SU-DHL-6 (cell line): ENCODE measurements around the gene CDK19.

Experiments used
- H2AFZ ChIP-seq: fragments of 200-600 bp; sonication (generic); 2 replicates; pipeline ENCODE4 v1.6.1; 2014; ENCODE audit warnings: low read depth, mild to moderate bottlenecking, moderate library complexity, mixed read lengths, antibody characterized with exemption, low read length; ENCODE audit not compliant: severe bottlenecking
- H3F3A ChIP-seq: fragments of 200-600 bp; shearing (Covaris generic); 2 replicates; pipeline ENCODE4 v1.6.0; 2016; ENCODE audit warnings: antibody characterized with exemption, mild to moderate bottlenecking; ENCODE audit not compliant: insufficient read depth
- H3K27ac ChIP-seq: fragments of 200-600 bp; sonication (generic); 2 replicates; pipeline ENCODE4 v1.5.1; 2016; ENCODE audit warnings: low read depth, mild to moderate bottlenecking, low read length, moderate library complexity, mixed read lengths
- H3K27me3 ChIP-seq: fragments of 200-600 bp; sonication (generic), shearing (Covaris generic); 2 replicates; pipeline ENCODE4 v1.6.0; 2014; ENCODE audit warnings: mild to moderate bottlenecking, low read length
- H3K36me3 ChIP-seq: fragments of 200-600 bp; sonication (generic); 2 replicates; pipeline ENCODE4 v1.6.1; 2014; ENCODE audit warnings: mild to moderate bottlenecking, low read length, mixed read lengths
- H3K4me2 ChIP-seq: fragments of 300-600, 200-600 bp; shearing (Covaris generic), sonication (generic); 2 replicates; pipeline ENCODE4 v1.6.0; 2014; ENCODE audit warnings: low read length, low read depth, mild to moderate bottlenecking; ENCODE audit not compliant: poor library complexity, severe bottlenecking
- H3K4me3 ChIP-seq: fragments of 200-600 bp; sonication (generic); 2 replicates; pipeline ENCODE4 v1.5.1; 2014; ENCODE audit warnings: antibody characterized with exemption, low read length, mild to moderate bottlenecking, mixed read lengths; ENCODE audit not compliant: insufficient read depth, poor library complexity, severe bottlenecking
- H3K79me2 ChIP-seq: fragments of 200-600 bp; sonication (generic); 2 replicates; pipeline ENCODE4 v1.6.1; 2014; ENCODE audit warnings: mild to moderate bottlenecking, low read length, moderate library complexity; ENCODE audit not compliant: insufficient read depth
- H3K9ac ChIP-seq: fragments of 200-600 bp; sonication (generic); 2 replicates; pipeline ENCODE4 v1.7.0; 2014; ENCODE audit warnings: mild to moderate bottlenecking, low read length
- H3K9me2 ChIP-seq: fragments of 200-600 bp; sonication (generic); replicated peaks from 2 replicates; pipeline ENCODE4 v1.6.1; 2014; ENCODE audit warnings: low read length; ENCODE audit not compliant: insufficient read depth
- H3K9me3 ChIP-seq: fragments of 200-600 bp; sonication (generic); 2 replicates; pipeline ENCODE4 v1.6.1; 2014; ENCODE audit warnings: low read length, mixed read lengths; ENCODE audit not compliant: insufficient read depth
- H4K20me1 ChIP-seq: fragments of 200-600 bp; sonication (generic); 2 replicates; pipeline ENCODE4 v1.6.1; 2014; ENCODE audit warnings: low read depth, mild to moderate bottlenecking, antibody characterized with exemption, low read length, moderate library complexity, mixed read lengths
- EZH2phosphoT487 ChIP-seq: fragments of 200-600 bp; sonication (generic), shearing (Covaris generic); conservative IDR thresholded peaks from 2 replicates; pipeline ENCODE4 v1.6.1; 2018; ENCODE audit warnings: mild to moderate bottlenecking, antibody characterized with exemption, low read length, moderate library complexity, mixed read lengths
- TF ChIP-seq, protein P1 (sequence below): fragments of 200-600 bp; sonication (generic); IDR thresholded peaks from one replicate; pipeline ENCODE4 v1.5.1; 2017; ENCODE audit warnings: antibody characterized with exemption, mild to moderate bottlenecking, low read length, moderate library complexity; ENCODE audit not compliant: insufficient read depth, poor library complexity, severe bottlenecking

The CDK19 gene

DNA sequence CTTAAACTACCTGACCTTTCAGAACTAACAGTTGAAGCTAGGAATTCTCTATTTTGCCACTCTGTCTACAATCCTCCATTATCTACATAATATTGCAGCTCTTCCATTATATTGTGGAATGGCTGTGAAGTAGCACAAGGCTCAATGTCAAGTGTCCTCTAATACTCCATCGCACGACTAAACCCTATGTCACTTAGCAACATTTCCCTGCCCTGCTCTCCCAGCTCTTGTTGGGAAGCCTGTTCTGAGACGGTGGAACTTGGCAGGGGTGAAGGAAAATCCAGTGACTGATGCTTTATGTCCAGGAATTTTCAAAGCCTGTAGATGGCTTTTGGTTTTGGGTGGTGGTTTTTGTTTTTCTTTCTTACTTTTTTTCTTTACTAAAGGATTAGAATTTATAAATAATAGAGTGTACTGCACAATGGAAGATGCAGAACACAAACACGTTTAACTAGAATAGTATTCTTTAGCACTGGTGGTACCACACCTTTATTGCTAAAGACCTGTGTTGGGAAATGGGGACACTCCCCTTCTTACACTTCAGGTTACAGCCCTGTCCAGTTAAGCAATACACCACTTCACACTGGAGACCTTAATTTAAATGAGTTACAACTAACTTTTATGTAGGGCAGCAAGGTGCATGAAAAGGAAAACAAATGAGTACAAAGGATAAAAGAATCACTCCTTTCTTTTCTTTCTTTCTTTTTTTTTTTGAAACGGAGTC is 38.6 kb upstream of the CDK19 start:
- no peak overlapping the region for H3K4me2 ChIP-seq

DNA sequence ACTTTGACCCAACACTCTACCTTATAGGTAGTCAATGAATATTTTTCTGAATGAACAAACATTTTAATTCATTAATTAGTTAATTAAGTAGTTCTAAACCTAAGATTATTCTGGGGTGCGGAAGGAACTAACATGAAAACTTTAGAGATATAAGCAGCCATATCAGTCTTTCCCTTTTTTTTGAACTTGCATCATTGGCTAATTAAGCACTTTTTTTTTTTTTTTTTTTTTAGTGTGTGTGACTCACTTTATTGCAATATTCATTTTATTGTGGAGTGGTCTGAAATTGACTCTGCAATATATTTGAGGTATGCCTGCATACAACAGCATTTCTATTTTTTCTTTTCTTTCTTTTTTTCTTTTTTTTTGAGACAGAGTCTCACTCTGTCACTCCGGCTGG is 37.5 kb upstream of the CDK19 start:
- no peak overlapping the region for H3K4me2 ChIP-seq
- no peak overlapping the region for H2AFZ ChIP-seq
- H4K20me1 ChIP-seq, result no peaks in the 10 kb centered on the region
- H3K4me3 ChIP-seq, result no peak overlapping the region
- H3F3A ChIP-seq, result no peaks in the 10 kb centered on the region
- TF ChIP-seq, protein P1, sequence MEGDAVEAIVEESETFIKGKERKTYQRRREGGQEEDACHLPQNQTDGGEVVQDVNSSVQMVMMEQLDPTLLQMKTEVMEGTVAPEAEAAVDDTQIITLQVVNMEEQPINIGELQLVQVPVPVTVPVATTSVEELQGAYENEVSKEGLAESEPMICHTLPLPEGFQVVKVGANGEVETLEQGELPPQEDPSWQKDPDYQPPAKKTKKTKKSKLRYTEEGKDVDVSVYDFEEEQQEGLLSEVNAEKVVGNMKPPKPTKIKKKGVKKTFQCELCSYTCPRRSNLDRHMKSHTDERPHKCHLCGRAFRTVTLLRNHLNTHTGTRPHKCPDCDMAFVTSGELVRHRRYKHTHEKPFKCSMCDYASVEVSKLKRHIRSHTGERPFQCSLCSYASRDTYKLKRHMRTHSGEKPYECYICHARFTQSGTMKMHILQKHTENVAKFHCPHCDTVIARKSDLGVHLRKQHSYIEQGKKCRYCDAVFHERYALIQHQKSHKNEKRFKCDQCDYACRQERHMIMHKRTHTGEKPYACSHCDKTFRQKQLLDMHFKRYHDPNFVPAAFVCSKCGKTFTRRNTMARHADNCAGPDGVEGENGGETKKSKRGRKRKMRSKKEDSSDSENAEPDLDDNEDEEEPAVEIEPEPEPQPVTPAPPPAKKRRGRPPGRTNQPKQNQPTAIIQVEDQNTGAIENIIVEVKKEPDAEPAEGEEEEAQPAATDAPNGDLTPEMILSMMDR, result no peak
- TF ChIP-seq EZH2phosphoT487, result no peak
- H3K27ac ChIP-seq, result no peak overlapping the region
- no peaks in the 10 kb centered on the region for H3K9me2 ChIP-seq
- H3K79me2 ChIP-seq, result no peaks in the 10 kb centered on the region
- no peaks in the 10 kb centered on the region for H3K27me3 ChIP-seq
- H3K9me3 ChIP-seq, result no peaks in the 10 kb centered on the region
- no peaks in the 10 kb centered on the region for H3K36me3 ChIP-seq
- no peak overlapping the region for H3K9ac ChIP-seq

More for the DNA sequence above, 38.6 kb upstream of the CDK19 start:
- no peaks in the 10 kb centered on the region for H3K9me2 ChIP-seq
- no peaks in the 10 kb centered on the region for H4K20me1 ChIP-seq
- H3F3A ChIP-seq, result no peaks in the 10 kb centered on the region
- H3K27me3 ChIP-seq, result no peaks in the 10 kb centered on the region
- no peaks in the 10 kb centered on the region for H3K36me3 ChIP-seq
- H2AFZ ChIP-seq, result no peak overlapping the region
- no peak overlapping the region for H3K4me3 ChIP-seq
- no peaks in the 10 kb centered on the region for H3K79me2 ChIP-seq
- H3K9ac ChIP-seq, result no peak overlapping the region
- H3K9me3 ChIP-seq, result no peaks in the 10 kb centered on the region
- no peak overlapping the region for H3K27ac ChIP-seq
- TF ChIP-seq, protein P1, result no peak
- no peak for TF ChIP-seq EZH2phosphoT487

- Histone ChIP-seq H2AFZ (no peak overlapping the region), H3K9me3 (no peaks in the 10 kb centered on the region), H3K79me2 (no peaks in the 10 kb centered on the region), H3K9ac (no peak overlapping the region), H3K36me3 (no peaks in the 10 kb centered on the region), H3K27me3 (no peaks in the 10 kb centered on the region), H3K9me2 (no peaks in the 10 kb centered on the region), H3K27ac (no peak overlapping the region), H4K20me1 (no peaks in the 10 kb centered on the region), H3K4me2 (no peak overlapping the region), H3F3A (no peaks in the 10 kb centered on the region), H3K4me3 (no peak overlapping the region)
- TF ChIP-seq, protein P1, result no peak
- TF ChIP-seq EZH2phosphoT487, result no peak
Observed at GRCh38 chr6:110849781-110850180, 34.5 kb upstream of the CDK19 start.
